Measurements from ENCODE around the gene AADACL4. TPM values are rescaled to one million over a fixed set of nuclear protein-coding genes. Genes with fewer than 3 reads are reported as not detected.
A peak's percentile ranks its signal among the peaks of the same experiment; 100 is the strongest.

AADACL4 gene
- total and polyA plus RNA-seq, 9 of the 15 experiments (the other 6 are each of a cell fraction or from before 2014, with no cell fraction given) = not detected

DNA sequence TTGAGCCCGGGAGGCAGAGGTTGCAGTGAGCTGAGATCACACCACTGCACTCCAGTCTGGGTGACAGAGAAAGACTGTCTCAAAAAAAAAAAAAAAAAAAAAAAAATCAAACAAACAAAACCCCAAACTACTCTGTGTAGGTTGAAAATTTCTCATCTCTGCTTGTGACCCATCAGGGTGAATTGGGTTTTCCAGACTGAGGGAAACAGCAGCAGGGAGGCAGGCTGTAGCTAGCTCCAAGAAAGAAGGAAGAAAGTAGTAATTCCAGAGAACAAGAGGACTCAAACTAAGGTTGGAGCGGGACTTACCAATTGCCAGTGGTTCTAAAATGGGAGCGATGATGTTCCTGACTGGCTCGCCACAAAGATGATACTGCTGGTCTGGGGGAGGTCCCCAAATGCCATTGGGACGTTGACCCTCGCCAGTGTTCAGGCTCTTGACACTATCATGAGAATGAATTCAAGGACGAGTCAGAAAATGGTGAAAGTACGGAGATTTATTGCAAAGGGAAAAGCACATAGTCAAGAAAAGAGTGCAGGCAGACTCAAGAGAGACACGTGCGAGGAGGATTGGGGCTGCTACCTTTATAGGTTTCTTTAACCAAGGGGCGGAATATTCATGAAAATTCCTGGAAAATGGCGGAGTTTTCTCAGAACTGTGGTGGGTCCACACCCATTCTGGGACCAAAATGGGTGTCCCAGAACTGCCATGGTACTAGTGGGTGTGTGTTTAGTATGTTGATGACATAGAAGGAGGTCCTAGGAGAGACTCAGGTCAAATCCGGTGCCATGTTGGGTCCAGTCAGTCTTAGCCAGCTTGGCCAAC lies 13.4 kb downstream of the AADACL4 start (continued):
- TF ChIP-seq, protein P1, sequence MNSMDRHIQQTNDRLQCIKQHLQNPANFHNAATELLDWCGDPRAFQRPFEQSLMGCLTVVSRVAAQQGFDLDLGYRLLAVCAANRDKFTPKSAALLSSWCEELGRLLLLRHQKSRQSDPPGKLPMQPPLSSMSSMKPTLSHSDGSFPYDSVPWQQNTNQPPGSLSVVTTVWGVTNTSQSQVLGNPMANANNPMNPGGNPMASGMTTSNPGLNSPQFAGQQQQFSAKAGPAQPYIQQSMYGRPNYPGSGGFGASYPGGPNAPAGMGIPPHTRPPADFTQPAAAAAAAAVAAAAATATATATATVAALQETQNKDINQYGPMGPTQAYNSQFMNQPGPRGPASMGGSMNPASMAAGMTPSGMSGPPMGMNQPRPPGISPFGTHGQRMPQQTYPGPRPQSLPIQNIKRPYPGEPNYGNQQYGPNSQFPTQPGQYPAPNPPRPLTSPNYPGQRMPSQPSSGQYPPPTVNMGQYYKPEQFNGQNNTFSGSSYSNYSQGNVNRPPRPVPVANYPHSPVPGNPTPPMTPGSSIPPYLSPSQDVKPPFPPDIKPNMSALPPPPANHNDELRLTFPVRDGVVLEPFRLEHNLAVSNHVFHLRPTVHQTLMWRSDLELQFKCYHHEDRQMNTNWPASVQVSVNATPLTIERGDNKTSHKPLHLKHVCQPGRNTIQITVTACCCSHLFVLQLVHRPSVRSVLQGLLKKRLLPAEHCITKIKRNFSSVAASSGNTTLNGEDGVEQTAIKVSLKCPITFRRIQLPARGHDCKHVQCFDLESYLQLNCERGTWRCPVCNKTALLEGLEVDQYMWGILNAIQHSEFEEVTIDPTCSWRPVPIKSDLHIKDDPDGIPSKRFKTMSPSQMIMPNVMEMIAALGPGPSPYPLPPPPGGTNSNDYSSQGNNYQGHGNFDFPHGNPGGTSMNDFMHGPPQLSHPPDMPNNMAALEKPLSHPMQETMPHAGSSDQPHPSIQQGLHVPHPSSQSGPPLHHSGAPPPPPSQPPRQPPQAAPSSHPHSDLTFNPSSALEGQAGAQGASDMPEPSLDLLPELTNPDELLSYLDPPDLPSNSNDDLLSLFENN (IDR thresholded peaks at IDR 0.05; ENCODE audit: low read depth in 2 of 2, low read length in 2 of 2) = peak in 1 of 2 experiments; percentile 48; a peak in 1 of 4 replicates
- TF ChIP-seq ETS2 (tag; IDR thresholded peaks at IDR 0.05; ENCODE audit: borderline replicate concordance, poor library complexity, severe bottlenecking) (no peak), CBX1 (IDR thresholded peaks at IDR 0.05; ENCODE audit: low read depth) (no peak), RFX5 (IDR thresholded peaks at IDR 0.05; ENCODE audit: low read depth, low read length) (0 out of 2 replicates have a peak, but pooled peaks have one; percentile 28), PTRF (tag; IDR thresholded peaks at IDR 0.05) (no peak), TCF7L2 (IDR thresholded peaks at IDR 0.05; ENCODE audit: low read depth, low read length) (no peak), POLR3A (IDR thresholded peaks at IDR 0.05; ENCODE audit: borderline replicate concordance, extremely low read depth, insufficient read depth, insufficient read length) (no peak), PRPF4 (IDR thresholded peaks at IDR 0.05; ENCODE audit: insufficient read depth, low read depth, low read length, poor library complexity, severe bottlenecking) (no peak), GABPB2 (CRISPR knock-in tag; conservative IDR thresholded peaks at IDR 0.05) (no peak), ZNF583 (CRISPR knock-in tag; IDR thresholded peaks at IDR 0.05) (no peak), ZNF785 (CRISPR knock-in tag; IDR thresholded peaks at IDR 0.05) (no peak), TRIM24 (IDR thresholded peaks at IDR 0.05) (peak in 1 of 2 experiments; percentile 17; a peak in 1 of 4 replicates), KDM5B (IDR thresholded peaks at IDR 0.05; ENCODE audit: insufficient replicate concordance, low read depth, low read length) (peak; percentile 98), ESRRA (IDR thresholded peaks at IDR 0.05; ENCODE audit: borderline replicate concordance, low read depth) (peak; percentile 48), NFATC3 (IDR thresholded peaks at IDR 0.05) (0 out of 2 replicates have a peak, but pooled peaks have one; percentile 48), TCF7 (IDR thresholded peaks at IDR 0.05; ENCODE audit: borderline replicate concordance) (no peak), SIRT6 (IDR thresholded peaks at IDR 0.05; ENCODE audit: low read depth, low read length) (no peak), ZNF639 (CRISPR knock-in tag; conservative IDR thresholded peaks at IDR 0.05 in 1 of 2, IDR thresholded peaks at IDR 0.05 in 1 of 2) (no peak), YBX1 (IDR thresholded peaks at IDR 0.05) (no peak), CBX5 (IDR thresholded peaks at IDR 0.05; ENCODE audit: borderline replicate concordance, low read depth) (no peak)
- TF ChIP-seq, protein P2, sequence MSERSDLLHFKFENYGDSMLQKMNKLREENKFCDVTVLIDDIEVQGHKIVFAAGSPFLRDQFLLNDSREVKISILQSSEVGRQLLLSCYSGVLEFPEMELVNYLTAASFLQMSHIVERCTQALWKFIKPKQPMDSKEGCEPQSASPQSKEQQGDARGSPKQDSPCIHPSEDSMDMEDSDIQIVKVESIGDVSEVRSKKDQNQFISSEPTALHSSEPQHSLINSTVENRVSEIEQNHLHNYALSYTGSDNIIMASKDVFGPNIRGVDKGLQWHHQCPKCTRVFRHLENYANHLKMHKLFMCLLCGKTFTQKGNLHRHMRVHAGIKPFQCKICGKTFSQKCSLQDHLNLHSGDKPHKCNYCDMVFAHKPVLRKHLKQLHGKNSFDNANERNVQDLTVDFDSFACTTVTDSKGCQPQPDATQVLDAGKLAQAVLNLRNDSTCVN (CRISPR knock-in tag; IDR thresholded peaks at IDR 0.05) = no peak

All from K562 (cell line).